DND-41 (cell line): ENCODE measurements around the gene AP1B1.

Source experiments
- ATAC-seq: fragments of 200-7000 bp; cut with Tn5 transposase; 3 replicates; pipeline ENCODE4 v1.9.1; 2021; ENCODE audit warnings: low read depth; ENCODE audit not compliant: insufficient read depth
- DNase-seq: peaks from one replicate; pipeline ENCODE4 v3.0.0-alpha.2; 2020
- H2AFZ ChIP-seq: 2 replicates; pipeline ENCODE4 v1.6.0; 2012; ENCODE audit warnings: low read depth, low read length
- H3K27ac ChIP-seq: 2 replicates; pipeline ENCODE4 v1.5.1; 2012; ENCODE audit warnings: low read length, inconsistent platforms
- H3K27me3 ChIP-seq: fragments of 200-600 bp; sonication (generic); 2 replicates; pipeline ENCODE4 v1.6.0; 2012; ENCODE audit warnings: low read length, mild to moderate bottlenecking, inconsistent platforms; ENCODE audit not compliant: insufficient read depth, poor library complexity
- H3K36me3 ChIP-seq: 2 replicates; pipeline ENCODE4 v1.5.1; 2012; ENCODE audit warnings: low read length, inconsistent platforms; ENCODE audit not compliant: insufficient read depth
- H3K4me1 ChIP-seq: 2 replicates; pipeline ENCODE4 v1.5.1; 2012; ENCODE audit warnings: mild to moderate bottlenecking, low read length; ENCODE audit not compliant: insufficient read depth
- H3K4me2 ChIP-seq: 2 replicates; pipeline ENCODE4 v1.6.0; 2012; ENCODE audit warnings: mild to moderate bottlenecking, moderate library complexity, low read length, inconsistent platforms; ENCODE audit not compliant: insufficient read depth
- H3K4me3 ChIP-seq, 2 experiments: fragments of 200-600 bp in 1 of 2; shearing (Covaris generic) in 1 of 2; 2 replicates each; pipeline ENCODE4 v1.5.1; 2012 to 2016; ENCODE audit warnings: inconsistent platforms in 2 of 2, low read length in 2 of 2, mild to moderate bottlenecking in 2 of 2, low read depth in 1 of 2, moderate library complexity in 1 of 2
- H3K79me2 ChIP-seq: 2 replicates; pipeline ENCODE4 v1.6.0; 2012; ENCODE audit warnings: low read length, inconsistent platforms; ENCODE audit not compliant: insufficient read depth
- H3K9ac ChIP-seq: 2 replicates; pipeline ENCODE4 v1.6.0; 2012; ENCODE audit warnings: low read depth, mild to moderate bottlenecking, inconsistent platforms, low read length, moderate library complexity
- H3K9me3 ChIP-seq: 2 replicates; pipeline ENCODE4 v1.5.1; 2012; ENCODE audit warnings: low read length, moderate library complexity, mild to moderate bottlenecking, inconsistent platforms; ENCODE audit not compliant: insufficient read depth, severe bottlenecking
- H4K20me1 ChIP-seq: 2 replicates; pipeline ENCODE4 v1.6.0; 2012; ENCODE audit warnings: low read length; ENCODE audit not compliant: insufficient read depth
- CTCF ChIP-seq: IDR thresholded peaks from 2 replicates; pipeline ENCODE4 v1.5.1; 2012; ENCODE audit warnings: borderline replicate concordance, low read length, moderate library complexity, mild to moderate bottlenecking; ENCODE audit not compliant: poor library complexity, severe bottlenecking; ENCODE audit errors: extremely low read depth
- EZH2 ChIP-seq: IDR thresholded peaks from 3 replicates; pipeline ENCODE4 v1.6.1; 2012; ENCODE audit warnings: borderline replicate concordance, low read depth, mild to moderate bottlenecking, moderate library complexity, low read length, inconsistent platforms; ENCODE audit not compliant: severe bottlenecking

AP1B1 gene

GRCh38 chr22:29284196-29284595 is 104.2 kb downstream of the AP1B1 start:
- H3K27ac ChIP-seq, result no peak overlapping the region
- TF ChIP-seq CTCF (no peak), EZH2 (no peak)
- H3K4me2 ChIP-seq, result no peak overlapping the region
- H3K4me3 ChIP-seq, result no peak overlapping the region
- H3K9me3 ChIP-seq, result no peaks in the 10 kb centered on the region
- H2AFZ ChIP-seq, result no peak overlapping the region
- DNase-seq (no peak), ATAC-seq (no peak)
- H3K79me2 ChIP-seq, result peaks cover 94% of the 10 kb centered on the region
- H3K36me3 ChIP-seq, result peaks cover 94% of the 10 kb centered on the region
- H4K20me1 ChIP-seq, result peaks cover 85% of the 10 kb centered on the region
- no peak overlapping the region for H3K9ac ChIP-seq
- no peaks in the 10 kb centered on the region for H3K27me3 ChIP-seq
- no peaks in the 10 kb centered on the region for H3K4me1 ChIP-seq

- no peak overlapping the region for H3K9ac ChIP-seq
- 0 out of 3 replicates have a peak, but pooled peaks have one; percentile 19 for ATAC-seq
- H3K36me3 ChIP-seq, result peaks cover 93% of the 10 kb centered on the region
- no peak for DNase-seq
- peaks cover 96% of the 10 kb centered on the region for H3K79me2 ChIP-seq
- no peak overlapping the region for H3K4me2 ChIP-seq
- no peaks in the 10 kb centered on the region for H3K27me3 ChIP-seq
- TF ChIP-seq EZH2 (no peak), CTCF (no peak)
- H3K4me1 ChIP-seq, result peaks cover 15% of the 10 kb centered on the region
- no peaks in the 10 kb centered on the region for H3K9me3 ChIP-seq
- no peak overlapping the region for H2AFZ ChIP-seq
- no peak overlapping the region for H3K27ac ChIP-seq
- peaks cover 86% of the 10 kb centered on the region for H4K20me1 ChIP-seq
- H3K4me3 ChIP-seq, result no peak overlapping the region
Measured at GRCh38 chr22:29277927-29278326, 110.4 kb downstream of the AP1B1 start.
